GM19463 (cell line): ENCODE data around the gene IL15.
"Not testable (repeated sequence)": the region's sequence is repeated elsewhere in the genome, so short reads cannot be mapped to it uniquely, and the experiment has no call there.

ENCODE experiments used
- ATAC-seq: cut with Tn5 transposase; IDR thresholded peaks from one replicate; pipeline ENCODE4 v1.9.1; 2021; ENCODE audit warnings: mild to moderate bottlenecking, moderate library complexity; ENCODE audit not compliant: unreplicated experiment

IL15 gene

GRCh38 chr4:141645611-141646340, 9.4 kb downstream of the IL15 start:
- peak; percentile 29 for ATAC-seq

- ATAC-seq = no peak
Observed at GRCh38 chr4:141646969-141647368, 10.6 kb downstream of the IL15 start.

DNA sequence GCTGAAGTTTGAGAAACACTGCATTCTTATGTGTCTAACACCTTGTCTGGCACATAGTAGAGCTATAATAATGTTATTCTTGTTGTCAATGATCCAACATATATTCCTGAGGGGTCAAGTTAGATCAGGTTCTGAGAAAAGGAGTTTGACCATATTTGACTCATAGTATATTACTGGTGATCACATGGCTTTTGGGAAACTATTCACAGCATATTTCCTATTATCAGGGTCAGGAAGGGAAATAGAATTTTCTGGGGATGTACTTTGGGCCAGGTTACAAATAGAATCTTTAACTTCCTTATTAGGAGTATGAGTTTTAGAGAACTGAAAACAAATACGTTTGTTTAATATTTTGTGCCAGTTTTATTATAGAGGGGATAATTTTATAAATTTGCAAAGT, 11.6 kb downstream of the IL15 start:
- no peak for ATAC-seq

DNA sequence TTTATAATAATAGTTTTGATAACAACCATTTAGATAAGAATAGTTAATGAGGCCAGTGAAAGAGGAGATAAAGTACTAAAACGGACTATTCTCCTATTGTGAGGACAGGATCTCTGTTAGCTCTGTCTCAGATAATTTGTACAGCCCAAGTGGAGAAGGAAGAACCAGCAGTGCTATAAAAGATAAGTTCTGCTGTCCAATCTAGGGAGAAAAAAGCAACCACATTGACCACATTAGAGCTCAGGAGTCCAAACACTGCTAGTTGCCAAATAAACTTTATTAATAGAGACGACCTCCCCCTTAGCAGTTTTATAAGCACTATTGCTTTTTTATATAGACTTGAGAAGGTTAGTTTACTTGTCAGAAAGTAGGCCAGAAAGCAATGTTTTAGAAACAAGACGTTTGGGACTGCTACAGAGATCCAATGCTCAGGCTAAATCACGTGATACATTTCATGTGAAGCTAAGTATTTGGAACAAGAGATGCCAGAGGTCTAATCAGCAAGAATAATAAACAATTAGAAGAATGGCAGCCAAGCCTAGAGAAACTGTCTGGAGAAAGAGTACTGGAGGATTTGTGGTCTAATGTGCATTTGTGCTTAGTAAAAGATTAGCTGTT, 15.9 kb downstream of the IL15 start:
- no peak for ATAC-seq

DNA sequence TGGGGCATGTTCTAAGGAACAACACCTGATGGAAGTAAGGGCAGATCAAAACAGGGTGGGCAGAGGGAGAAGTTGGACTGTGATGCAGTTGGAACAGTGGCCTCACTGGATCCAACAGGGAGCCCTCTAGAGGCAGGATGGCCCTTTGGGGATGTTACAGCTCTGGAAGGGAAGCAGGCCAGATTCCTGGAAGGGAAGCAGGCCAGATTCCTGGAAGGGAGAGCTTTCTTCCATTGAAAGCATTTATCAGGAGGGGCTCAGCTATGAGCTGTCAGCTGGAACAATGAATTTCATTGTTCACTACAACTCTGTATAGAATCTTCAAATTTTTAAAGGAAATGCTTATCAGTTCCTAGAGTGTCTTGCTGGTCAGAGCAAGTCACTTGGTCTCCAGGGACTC, 17.7 kb downstream of the IL15 start:
- no peak for ATAC-seq

DNA sequence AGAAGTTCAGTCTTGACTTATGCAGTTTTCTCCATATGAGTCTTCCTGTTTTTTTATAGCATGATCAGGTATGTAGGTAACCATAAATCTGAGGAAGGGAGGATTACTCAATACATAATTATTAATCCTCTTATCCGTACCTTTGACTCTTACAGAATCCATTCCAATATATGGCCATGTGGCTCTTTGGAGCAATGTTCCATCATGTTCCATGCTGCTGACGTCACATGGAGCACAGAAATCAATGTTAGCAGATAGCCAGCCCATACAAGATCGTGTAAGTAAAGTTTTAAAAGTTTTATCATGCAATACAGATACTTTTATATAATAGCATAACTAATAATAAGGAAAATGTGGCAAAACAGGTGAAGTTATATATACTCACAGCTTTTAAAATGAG, 19.6 kb downstream of the IL15 start:
- ATAC-seq = no peak

GRCh38 chr4:141657550-141658250, 21.3 kb downstream of the IL15 start:
- no peak for ATAC-seq

DNA sequence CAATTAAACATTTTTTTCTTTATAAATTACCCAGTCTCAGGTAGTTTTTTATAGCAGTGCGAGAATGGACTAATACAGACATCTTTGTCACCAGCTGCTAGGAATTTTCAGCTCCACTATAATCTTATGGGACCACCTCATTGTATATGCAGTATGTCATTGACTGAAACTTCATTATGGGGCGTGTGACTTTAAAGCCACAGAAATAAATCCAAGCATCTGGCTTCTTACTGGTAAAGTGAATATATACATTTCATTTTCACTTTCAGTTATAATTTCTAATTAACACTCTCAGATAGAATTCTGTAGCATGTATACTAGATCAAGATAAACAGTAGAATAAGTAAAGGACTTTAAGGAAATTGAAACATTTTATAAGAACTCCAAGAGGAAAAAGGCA, 21.9 kb downstream of the IL15 start:
- peak; percentile 50 for ATAC-seq

- peak; percentile 47 for ATAC-seq
Observed at GRCh38 chr4:141659539-141659938, 23.2 kb downstream of the IL15 start.

GRCh38 chr4:141660880-141661279, 24.5 kb downstream of the IL15 start:
- ATAC-seq = no peak

- no peak for ATAC-seq
Observed at GRCh38 chr4:141668200-141668910, 32.0 kb downstream of the IL15 start.

GRCh38 chr4:141669501-141669900, 33.1 kb downstream of the IL15 start:
- no peak for ATAC-seq

GRCh38 chr4:141675384-141675783, 39.0 kb downstream of the IL15 start:
- no peak for ATAC-seq

DNA sequence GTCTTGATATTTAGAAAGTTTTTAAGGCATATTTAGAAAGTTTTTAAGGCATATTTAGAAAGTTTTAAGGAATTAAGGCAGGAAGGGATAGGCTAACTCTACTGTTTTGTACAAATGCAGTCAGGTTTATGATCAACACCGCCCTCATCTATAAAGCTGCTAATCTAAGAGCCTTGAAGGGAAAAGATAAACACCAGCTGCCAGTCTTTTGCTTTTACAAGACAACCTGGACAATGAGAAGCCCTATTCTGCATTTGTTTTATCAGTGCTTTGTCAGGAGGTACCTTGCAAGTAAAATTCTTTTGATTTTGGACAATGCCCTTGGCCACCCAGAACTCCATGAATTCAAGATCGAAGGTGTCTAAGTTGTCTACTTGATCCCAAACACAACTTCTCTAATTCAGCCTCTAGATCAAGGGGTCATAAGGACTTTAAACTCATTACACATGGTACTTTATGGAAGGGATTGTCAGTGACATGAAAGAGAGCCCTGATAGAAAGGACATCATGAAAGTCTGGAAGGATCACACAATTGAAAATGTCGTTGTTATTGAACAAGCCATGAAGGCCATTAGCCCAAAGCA, 39.8 kb downstream of the IL15 start:
- ATAC-seq = no peak

DNA sequence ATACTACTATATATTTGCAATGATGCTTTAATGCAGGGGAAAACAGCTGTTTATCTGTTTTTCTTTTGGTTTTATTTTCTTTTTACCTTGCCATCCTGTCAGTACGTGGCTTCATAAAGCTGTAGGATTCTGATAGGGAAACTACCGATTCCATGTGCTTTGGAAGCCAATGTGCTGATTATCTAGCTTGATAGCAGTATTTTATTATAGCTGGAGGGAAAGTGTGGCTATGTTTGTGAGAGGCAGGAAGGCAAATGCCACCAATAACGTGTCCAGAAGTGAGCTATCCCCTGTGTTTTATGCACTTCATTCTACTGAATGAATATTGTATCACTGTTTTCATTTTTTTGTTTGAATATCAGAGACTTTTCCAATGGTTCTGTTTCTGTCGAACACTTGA, 43.7 kb downstream of the IL15 start:
- no peak for ATAC-seq

- no peak for ATAC-seq
Observed at GRCh38 chr4:141684785-141685184, 48.4 kb downstream of the IL15 start.

DNA sequence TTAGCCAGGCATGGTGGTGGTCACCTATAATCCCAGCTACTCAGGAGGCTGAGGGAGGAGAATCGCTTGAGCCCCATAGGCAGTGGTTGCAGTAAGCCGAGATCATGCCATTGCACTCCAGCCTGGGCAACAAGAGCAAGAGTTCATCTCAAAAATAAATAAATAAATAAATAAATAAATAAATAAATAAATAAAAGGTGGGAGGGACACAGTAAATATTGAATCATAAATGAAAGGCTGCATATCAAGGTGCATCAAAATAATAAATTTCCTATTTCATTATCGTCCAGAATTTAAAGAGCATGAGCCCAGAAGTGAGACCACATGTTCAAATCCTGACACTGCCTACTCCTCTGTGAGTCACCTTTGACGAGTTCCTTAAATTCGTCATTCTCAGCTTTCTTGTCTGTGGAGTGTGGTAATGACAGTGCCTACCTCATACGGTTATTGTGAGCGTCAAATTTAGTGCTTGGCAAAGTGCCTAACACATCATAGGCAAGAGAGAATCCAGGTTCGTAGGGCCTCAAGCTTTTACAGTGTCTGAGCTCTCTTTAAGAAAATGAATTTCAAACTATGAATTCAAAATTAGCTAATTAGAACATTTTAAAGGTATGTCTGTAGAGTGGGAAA, 49.9 kb downstream of the IL15 start:
- ATAC-seq = no peak

DNA sequence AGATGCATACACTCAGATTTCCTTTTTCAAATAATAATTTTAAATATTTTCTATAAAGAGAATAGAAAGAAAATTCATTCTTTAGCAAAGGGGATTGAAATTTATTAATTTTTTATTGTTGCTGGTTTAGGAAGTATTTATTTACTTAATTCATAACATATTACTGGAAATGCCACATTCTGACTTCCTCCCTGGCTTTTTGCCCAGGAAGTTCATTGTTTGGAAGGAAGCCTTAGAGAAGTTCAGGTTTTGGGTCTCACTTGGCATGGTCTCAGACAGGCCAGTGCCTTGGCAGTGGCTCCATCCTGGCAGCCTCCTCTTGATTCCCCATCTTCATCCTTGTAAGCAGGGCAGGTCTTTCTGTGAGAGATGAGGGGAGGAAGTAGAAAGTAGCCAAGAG, 50.5 kb downstream of the IL15 start:
- ATAC-seq = no peak

GRCh38 chr4:141689726-141690296, 53.4 kb downstream of the IL15 start:
- not testable (repeated sequence) for ATAC-seq

GRCh38 chr4:141691247-141691646, 54.9 kb downstream of the IL15 start:
- ATAC-seq = not testable (repeated sequence)
